CD4-positive, alpha-beta T cell treated with Interleukin-21 for 1 hour (primary cell): ENCODE data around the gene FAM13C.

Source experiments
- DNase-seq: peaks from one replicate; pipeline ENCODE4 v3.0.0-alpha.2; 2020

FAM13C gene

DNA sequence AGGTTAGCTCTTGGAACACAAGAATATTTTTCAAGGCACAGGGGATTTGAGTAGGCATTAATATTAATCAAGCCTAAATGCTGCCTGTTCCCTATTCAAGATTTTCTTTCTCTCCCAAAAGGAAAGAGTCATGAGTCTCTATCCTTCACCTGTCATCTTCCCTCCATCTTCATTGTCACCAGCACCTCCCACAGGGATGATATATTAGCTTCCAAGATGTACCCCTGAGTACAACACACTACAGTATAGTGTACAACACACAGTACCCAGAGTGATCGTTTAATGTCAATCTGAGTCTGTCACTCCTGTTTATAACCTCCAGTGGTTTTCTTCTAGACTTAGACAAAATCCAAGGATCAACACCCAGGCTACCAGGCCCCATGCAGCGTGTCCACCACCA lies 50.1 kb downstream of the FAM13C start:
- no peak for DNase-seq

DNA sequence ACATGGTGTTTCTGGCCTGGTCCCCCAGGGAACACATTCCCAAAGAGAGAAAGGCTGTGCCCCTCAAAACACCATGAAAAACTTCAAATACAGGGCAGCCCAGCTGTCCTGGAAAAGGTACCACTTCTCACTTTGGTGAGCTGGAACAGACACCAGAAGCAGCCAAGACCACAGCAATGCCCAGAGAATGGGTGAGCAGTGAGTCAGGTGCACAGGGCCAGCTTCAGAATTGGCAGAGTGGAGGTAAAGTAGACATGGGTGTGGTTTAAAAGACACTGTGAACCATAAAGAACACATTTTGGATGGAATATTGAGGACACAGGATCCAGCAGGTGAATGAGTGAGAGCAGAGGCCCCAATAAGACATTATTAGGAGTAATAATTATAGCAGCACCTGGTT lies 51.3 kb downstream of the FAM13C start:
- no peak for DNase-seq

DNA sequence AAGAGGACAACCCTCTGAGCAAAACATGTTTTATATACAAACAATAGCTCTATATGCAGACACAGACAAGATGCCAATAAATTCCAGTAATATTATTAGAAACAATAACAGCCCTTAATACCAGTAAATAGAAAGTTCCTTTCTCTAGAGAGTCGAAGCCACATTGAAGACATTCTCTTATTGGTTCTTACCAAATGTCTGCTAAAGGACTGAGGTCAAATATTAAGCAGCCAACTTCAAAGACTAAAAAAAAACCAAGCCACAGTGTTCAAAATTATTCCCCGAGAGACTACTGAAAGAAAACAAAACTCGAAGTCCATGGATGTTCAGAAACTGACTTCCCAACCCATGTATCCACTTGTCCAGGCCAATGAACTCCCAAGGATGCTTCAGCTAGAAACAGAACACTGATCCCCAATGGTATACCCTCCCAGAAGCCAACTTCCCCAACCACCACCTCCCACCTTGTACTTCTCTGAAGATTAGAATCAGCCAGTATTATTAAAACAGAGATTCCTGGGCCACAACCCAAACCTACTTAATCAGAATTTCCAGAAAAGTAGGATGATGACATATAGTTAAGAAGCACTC lies 51.9 kb downstream of the FAM13C start:
- DNase-seq: no peak

DNA sequence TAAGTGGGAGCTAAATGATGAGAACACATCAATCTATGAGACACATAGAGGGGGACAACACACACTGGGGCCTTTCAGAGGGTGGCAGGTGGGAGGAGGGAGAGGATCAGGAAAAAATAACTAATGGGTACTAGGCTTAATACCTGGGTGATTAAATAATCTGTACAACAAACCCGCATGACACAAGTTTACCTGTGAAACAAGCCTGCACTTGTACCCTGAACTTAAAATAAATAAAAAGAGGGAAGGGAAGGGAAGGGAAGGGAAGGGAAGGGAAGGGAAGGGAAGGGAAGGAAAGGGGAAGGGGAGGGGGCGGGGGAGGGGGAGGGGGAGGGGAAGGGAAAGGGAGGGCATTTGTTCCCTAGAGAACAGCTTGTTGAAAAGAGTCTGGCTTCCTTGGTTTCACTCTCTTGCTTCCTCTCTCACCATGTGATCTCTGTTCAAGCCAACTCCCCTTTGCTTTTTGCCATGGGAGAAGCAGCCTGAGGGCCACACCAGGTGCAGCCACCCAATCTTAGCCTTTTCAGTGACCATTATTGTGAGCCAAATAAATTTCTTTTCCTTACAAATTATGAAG lies 57.7 kb downstream of the FAM13C start:
- DNase-seq: no peak

DNA sequence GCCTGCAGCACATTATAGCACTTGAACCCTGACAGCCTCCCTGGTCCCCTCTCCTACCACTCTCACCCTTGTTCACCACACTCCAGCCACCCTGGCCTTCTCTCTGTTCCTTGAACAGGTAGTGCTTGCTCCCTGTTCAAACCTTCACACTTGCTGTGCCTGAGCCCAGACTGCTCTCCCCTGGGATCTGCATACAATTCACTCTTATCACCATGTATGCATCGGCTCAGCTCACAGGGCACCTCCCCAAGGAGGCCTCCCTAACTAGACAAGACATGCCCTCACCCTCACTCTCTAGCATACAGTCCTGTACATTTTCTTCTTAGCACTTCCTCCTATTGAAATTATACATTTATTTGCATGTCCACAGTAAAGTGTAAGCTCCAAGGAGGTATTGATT lies 59.3 kb downstream of the FAM13C start:
- DNase-seq: no peak

DNA sequence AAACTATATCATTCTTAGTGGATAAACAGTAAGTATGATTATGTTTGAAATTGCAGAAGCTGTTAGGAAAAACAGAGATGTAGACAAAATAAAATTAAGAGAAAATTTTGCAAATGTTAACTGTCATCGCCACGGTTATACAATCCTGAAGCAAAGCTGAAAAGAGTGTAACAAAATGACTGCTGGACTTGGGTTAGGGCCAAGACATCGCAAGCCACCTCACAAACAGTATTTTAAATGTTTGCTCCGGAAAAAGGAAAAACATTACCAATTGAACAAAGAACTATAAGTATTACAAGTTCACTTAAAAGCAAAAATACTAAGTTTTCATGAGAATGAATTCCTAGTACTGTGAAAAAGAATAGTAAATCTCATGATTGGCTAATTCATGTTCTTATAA lies 60.0 kb downstream of the FAM13C start:
- DNase-seq: no peak

DNA sequence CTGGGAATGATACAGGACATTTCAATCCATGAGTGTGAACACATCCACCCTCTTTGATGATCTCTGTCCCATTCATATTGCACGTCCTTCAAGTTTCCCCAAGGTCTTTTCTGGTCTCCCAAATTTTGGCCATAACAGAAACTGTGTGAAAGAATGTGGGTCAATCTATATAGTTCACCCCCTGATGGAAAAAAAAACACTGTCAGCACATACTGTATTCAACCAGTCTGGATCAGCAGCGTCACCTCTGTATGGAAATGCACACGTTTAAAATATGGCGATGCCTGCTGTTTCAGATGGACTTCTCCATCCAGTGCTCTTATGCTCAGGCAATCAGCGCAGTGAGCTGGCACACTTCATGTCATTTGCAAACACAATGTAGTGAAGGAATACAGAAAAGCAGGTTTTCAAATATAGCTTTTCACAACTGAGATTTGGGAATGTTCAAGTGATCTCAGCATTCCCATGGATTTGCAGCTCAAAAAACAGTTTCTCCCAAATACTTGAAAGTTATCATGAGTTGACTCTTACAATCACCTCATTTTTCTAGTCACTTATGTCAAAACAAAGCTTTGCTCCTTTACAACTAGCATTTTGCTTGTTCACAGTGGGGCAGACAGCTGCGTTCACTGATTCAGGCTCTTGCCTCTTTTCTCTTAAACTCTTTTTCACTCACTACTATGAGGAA lies 61.1 kb downstream of the FAM13C start:
- DNase-seq: no peak

DNA sequence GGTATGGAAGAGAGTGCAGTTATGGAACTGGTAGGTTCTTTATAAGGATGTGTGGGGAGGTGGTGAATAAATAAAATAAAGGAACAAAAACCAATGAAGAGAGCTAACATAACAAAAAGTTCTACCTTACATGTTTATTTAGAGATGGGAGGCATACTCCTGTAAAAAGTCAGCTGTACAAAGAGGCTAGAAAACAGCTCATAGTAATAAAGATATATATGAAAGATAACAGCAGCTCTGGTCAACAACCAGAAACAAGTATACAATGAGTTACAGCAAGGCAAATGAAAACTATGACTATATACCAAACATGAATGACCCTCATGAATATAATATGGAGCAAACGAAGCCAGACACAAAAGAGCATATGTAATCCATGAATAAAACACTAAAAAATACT lies 62.0 kb downstream of the FAM13C start:
- DNase-seq: no peak

DNA sequence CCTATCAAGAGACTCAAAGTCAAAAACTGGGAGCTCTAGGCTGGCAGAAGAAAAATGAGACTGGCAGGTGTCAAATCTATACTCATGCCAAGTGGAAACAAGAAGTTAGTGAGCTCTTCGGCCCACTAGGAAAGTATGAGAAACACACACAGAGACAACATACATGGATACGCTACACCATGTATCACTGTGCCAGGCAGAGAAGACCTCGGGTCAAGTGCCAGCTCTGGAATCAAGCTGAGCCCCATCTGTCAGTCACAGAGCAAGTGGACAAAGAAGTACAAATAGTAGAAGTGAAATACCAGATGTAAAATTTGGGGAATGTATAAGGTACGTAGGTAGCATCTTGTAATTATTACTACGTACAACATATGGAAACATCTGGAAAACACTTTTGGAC lies 62.4 kb downstream of the FAM13C start:
- DNase-seq: no peak

DNA sequence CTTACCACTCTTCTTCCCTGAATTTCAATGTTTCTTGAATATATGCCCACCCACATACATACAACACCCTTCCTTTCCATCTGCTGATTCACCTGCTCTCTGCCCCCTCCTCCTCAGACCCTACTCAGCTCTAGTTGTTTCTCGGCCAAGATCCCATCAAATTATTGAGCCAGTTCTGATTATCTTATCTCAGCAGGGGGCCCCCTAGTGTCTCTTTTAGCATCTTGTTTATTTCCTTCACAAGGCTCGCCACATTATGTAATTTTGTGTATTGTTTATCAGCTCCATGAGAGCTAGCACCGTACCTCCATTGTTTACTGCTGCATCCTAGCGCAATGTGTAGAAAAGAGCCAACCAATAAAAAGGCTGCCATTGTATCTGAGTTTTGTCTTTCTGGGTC lies 71.9 kb downstream of the FAM13C start:
- no peak for DNase-seq

DNA sequence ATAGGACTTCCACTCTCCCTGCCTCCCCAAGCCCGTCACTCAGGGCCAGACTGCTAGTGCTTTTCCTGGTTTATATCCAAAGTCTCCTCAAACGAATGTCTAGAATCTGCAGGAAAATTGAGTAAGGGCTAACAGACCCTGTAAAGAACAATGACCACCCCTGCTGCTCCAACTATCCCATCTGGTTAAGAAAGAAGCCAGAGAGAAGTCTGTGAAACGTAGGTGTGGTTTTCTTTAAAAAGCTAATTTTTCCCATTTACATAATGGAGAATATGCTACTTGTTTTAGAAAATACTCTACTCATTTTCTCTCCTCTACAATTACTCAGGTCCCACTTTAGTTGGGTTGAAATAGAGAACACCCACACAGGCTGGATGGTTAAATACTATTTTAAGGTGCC lies 72.5 kb downstream of the FAM13C start:
- no peak for DNase-seq

DNA sequence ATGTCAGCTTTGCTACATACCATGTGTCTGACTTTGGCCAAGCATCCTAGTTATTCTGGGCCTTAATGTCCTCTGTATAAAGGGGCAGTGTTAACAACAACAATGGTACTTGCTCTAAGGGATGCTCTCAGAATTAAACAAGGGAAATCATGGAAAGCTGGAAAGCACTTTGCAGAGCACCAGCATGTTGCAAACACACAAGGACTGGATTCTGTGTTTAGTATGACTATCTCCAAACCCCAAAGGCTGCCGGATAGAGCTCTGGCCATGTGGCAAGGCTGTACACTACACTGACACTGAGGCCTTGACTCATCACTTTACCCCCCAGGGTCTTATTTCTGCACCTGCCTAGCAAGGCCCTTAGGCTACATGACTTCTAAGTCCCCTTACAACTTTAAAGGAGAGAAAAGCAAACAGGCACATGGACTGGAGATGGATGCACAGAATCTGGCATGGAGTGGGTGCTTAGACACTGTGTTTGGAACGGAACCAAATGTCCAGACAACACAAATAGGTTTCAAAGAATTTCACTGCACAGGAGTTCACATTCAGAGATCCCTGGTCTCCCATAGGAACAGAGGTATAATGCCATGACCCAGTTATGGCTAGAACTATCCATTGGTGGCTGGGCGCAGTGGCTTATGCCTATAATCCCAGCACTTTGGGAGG lies 74.6 kb downstream of the FAM13C start:
- no peak for DNase-seq

DNA sequence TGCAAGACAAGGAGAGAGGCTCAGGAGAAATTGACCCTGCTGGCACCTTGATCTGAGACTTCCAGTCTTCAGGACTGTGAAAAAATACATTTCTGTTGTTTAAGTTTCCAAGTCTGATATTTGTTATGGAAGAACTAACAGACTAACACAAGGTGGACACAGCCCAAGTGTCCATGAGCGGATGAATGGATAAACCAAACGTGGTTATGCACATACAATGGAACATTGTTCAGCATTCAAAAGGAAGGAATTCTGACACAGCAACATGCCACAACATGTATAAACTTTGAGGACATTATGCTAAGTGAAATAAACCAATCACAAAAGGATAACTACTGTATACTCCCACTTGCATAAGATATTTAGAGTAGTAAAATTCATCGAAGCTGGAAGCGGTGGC lies 76.5 kb downstream of the FAM13C start:
- DNase-seq: no peak

DNA sequence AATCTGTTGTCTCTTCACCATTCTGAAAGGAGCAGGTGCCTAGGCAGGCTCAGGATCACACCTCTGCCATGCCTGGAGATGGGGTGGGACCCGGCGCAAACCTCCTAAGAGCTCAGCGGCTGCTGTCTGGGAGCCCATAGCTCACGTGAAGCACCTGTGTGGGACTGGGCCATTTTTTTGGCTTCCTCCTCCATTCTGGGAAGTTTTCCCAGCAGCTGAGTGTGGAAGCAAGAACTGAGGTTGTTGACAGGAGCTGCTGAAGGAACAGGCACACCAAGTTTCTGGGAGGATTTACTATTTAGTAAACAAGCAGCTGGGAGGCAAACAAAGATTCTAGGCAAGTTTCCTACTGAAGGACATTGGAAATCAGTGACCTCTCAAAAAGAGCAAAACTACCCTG lies 77.3 kb downstream of the FAM13C start:
- DNase-seq: no peak

DNA sequence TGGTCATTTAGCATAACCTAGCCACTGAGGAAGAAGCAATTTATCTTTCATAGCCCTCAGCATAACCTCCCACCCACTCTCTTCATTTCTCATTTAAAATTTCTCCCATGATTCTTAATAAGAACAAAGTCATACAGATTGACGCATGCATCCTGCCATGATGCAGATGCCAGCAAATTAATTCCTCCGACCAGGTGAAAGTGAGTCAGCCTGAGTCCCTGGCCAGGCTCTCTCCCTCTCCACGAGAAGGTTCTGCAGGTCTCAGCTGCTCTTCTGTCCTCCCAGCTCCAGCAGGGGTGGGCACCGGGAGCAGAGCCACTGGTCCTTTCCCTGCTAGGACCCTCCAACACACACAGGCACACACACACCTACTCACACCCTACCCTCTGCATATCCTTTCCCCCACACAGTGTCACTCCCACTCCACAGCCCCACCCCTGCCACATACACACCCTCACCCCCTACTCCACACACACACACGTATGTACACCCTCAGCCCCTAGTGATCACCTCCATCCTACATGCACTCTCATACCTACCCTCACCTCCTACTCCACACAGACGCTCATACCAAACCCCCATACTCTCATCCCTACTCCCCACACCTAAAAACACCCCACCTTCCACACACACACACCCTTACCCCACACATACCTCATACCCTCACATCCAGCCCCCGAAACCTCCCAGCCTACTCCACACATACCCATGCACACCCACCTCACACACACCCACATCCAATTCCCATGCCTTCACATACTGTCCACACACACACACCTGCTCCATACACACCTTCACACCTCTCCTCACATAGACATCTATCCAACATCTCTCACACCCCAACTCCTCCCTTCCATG lies 78.0 kb downstream of the FAM13C start:
- DNase-seq: no peak

DNA sequence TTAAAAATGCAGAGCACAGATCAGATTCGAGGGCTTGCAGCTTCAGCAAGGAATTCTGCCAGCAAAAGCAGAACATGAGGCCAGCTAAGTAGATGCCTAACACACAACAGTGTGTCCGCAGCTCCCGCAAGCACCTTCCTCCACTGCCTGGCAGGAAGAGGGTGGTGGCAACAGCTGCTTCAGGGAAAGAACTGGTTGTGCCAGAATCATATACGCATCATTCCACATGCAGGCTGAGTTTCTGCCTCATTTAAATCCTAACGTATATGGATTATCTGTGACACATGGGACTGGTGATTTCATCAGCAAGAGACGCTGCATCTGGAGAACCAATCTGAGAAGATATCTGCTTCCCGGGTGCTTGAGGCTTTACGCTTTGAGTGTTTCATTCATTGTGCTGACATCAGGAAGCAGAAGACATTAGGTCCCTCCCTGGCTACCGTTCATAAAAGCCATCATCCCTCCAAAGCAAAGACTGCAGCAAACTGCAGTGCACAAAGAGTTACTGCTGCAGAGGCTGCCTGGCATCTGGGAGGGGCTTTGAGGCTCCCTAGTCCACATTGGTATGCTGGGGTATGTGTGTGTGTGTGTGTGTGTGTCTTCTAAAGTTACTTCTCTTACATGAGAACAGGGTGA lies 78.8 kb downstream of the FAM13C start:
- DNase-seq: no peak

DNA sequence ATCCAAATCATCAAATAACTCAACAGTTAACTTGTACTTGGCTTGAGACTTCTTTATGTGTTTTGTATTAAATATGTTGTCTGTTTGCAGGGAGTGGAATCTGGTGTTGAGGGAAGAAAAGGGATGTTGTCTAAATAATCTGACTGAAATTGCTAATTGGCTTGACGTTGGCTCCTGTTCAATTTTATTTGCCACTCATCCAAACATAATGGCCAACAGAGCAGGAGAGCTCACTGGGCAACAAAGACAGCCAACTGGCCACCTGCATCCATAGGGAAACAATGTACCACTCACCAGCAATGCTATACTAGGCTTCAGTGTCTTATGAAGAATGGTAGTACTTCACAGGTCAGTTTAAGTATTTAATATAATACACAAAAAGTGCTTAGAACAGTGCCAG lies 80.5 kb downstream of the FAM13C start:
- no peak for DNase-seq

DNA sequence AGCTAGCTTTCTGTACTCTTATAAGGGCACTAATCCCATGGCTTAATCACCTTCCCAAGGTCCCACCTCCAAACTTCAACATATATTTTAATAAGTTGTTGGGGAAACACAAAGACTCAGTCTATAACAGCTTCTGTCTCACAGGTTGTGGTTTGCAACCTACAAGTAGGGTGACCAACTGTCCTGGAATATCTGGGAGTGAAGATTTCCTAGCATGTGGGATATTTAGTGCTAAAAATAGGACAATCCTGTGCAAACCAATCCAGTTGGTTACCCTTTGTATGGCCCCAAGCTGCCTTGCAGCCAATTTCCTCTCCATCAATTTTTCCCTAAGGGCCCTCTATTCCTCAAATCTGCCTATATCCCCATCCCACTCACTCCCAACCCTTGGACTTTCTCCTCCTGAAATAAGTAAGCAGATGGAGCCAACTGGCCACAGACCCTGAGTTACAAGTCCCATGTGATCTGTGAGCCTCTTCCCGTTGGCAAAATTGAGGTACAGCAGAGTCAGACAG lies 82.3 kb downstream of the FAM13C start:
- DNase-seq: no peak

DNA sequence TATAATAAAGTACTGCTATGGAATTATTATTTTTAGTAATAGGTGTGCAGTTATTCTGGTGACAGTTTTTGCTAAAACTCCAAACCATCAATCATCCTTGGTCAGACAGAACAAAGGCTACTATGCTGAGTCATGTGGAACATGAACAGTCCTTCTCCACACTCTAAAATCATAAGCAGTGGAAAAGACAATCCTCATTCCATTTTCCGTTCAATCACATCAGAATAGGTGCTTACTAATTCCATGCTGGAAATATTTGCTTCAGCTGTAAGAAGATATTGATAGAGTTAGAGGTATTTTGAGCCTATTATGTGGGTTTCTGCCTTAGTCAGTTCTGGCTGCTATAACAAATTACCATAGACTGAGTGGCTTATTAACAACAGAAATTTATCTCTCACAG lies 82.9 kb downstream of the FAM13C start:
- DNase-seq: no peak

DNA sequence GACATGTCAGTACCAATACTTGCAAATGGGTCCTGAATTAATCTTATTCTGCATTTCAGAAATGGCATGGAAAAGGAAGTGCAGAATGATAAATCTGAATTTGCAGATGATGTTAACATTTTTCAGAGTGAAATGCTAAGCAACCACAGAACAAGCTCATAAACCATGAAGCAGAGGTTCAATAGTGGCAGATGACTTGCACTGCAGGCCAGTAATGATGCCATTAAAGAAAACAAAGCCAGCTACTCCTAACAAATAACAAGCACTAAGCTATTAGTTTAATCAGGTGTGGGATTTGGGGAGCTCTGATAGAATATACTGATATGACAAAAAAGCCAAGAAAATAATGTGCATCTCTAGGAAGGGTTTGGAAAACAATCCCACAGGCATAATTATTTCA lies 85.4 kb downstream of the FAM13C start:
- no peak for DNase-seq

DNA sequence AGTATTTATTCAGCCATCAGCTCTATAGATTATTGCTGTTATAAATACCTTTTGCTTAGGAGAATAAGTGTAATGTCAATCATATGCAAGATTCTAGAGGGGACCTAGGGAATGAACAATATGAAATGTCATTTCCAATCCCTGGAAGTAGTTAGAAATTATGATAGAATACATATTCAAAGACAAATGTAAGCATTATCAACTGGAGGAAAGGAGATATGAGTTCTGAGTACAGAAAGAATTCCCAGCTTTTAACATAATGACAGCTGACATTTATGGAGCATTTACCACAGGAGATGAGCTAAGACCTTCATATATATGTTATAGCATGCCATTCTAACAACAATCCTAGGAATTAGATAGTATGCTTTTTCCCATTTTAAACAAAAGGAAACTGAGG lies 86.2 kb downstream of the FAM13C start:
- DNase-seq: no peak

DNA sequence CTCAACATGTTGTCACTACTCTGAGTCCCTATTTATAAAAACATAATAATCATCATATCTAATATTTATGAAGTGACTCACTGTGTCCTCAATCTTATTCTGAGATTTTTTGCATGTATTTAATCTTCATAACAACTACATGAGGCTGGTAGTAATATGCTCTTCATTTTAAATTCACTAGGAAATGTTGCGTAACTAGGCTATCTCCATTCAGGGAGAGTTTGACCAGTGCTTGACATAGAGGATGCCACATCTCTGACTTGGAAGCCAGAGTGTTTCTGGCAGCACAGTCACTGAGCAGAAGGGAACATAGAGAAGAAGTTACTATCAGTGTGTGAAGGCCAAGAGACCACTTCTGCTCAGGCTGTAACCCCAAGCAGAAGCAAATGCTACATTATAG lies 88.9 kb downstream of the FAM13C start:
- DNase-seq: no peak

DNA sequence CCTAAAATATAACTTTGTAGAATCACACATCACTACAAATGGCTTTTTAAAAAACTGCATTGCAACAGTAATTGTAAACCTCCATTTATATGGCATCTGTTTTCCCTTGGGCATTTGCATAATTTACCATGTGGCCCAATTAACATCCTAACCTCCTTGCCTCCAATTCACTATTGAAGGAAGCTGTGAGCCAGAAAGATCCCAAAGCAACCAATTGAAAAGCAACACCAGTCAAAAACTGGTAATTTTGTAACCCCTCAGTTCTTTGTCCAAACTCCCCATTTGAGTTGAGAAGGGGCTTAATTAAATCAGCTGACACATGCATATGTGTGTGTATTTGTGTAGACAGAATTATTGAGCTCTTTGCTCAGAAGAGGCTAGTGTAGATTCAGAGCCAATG lies 90.3 kb downstream of the FAM13C start:
- no peak for DNase-seq
